Body of pancreas (tissue), 4 donors: ENCODE results near the gene DMD.
A peak's percentile ranks its signal among the peaks of the same experiment; 100 is the strongest.

Source experiments
- CTCF ChIP-seq, 7 experiments: fragments of 450-650 bp in 4 of 7; fragments of 200-600 bp in 3 of 7; sonication (generic) in 3 of 7; IDR thresholded peaks; one replicate each; pipeline ENCODE4 v1.5.1; 2016 to 2019; ENCODE audit warnings: antibody characterized with exemption in 7 of 7
- POLR2A ChIP-seq, 3 donors: fragments of 450-650 bp; IDR thresholded peaks; one replicate each; pipeline ENCODE4 v1.6.1; 2016; ENCODE audit warnings: antibody characterized with exemption in 3 of 3, mild to moderate bottlenecking in 2 of 3

GRCh38 chrX:32530802-32531403 lies 680.4 kb downstream of the DMD start:
- TF ChIP-seq POLR2A (IDR thresholded peaks at IDR 0.05), result no peak
- TF ChIP-seq CTCF (IDR thresholded peaks at IDR 0.05), result peak in 6 of 7 experiments; percentile 26 to 57 (median 42)
